Left renal pelvis (tissue), 4 donors: ENCODE data around the gene MYOM3. TPM values are rescaled to one million over a fixed set of nuclear protein-coding genes. Genes with fewer than 3 reads are reported as not detected.
"Not testable (repeated sequence)": the region's sequence is repeated elsewhere in the genome, so short reads cannot be mapped to it uniquely, and the experiment has no call there.

Experiments used
- DNase-seq, 4 donors: peaks; one replicate each; pipeline ENCODE4 v3.0.0-alpha.2; 2013; ENCODE audit warnings: low read depth in 4 of 4, low spot score in 3 of 4
- polyA plus RNA-seq, 4 donors: library from polyadenylated mRNA; unstranded; fragments of 120-200 nt; gene quantifications; one replicate each; pipeline ENCODE4 v1.2.1, GENCODE V29; 2013; ENCODE audit not compliant: insufficient read length in 4 of 4

Gene MYOM3
- polyA plus RNA-seq, 4 donors = 0.60 to 24.8 (median 19.4) TPM

DNA sequence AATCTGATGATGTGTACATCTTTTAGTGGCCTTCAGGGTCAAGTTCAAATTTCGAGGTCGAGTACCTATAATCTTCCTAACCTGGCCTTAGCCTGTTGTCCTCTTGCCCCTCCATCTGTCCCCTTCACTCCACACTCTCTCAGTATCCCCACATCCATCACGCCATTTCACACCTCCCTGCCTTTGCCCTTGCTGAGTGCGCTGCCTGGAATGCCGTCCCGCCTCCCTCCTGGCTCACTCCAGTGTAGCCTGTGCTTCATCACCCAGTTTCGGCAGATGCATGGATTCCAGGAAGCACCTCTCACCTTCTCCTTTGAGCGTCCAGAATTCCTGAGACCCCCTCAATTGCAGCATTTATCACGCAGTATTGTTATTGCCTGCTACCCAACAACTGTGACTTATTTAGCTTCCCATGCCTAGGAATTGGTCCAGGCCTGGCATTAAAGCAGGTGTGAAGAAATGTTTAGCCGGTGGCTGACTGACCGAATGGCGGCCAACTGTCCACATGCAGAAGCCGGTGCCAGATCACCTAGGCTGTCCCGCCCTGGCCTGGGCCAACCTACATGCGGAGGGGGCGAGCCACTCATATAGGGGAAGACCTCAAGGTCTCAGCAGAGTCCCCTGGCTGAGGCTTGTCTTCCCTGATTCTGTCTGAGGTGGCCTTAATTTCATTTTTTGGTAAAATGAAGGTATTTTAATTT is 34.5 kb downstream of the MYOM3 start:
- no peak for DNase-seq

DNA sequence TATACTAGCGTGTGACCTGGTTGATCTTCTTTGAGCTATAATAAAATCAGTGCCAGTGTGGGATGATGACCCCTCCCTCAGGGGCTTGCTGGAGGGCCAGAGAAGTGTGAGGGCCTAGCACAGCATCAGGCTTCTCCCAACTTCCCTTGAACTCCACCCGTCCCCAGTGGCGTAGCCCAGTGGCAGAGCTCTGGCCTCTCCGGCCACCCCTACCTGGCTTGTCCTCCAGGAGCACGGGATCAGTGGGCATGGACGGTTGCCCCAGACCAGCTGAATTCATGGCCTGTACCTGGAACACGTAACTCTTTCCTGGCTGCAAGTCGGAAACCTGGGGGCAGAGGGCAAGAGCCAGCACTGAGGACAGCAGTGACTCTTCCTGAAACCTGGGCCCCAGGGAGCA is 36.0 kb downstream of the MYOM3 start:
- DNase-seq = no peak

DNA sequence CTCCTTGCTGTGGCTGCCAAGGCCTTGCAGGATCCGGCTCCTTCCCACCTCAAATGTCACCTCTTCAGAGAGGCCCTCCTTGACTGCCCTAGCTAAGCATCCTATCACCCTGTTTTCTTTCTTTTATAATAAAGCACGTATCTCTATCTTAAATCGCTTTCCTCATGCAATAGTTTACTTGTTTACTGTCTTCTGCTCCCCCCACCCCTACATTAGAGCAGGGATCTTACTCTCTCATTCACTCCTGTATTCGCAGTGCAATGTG is 36.4 kb downstream of the MYOM3 start:
- no peak for DNase-seq

DNA sequence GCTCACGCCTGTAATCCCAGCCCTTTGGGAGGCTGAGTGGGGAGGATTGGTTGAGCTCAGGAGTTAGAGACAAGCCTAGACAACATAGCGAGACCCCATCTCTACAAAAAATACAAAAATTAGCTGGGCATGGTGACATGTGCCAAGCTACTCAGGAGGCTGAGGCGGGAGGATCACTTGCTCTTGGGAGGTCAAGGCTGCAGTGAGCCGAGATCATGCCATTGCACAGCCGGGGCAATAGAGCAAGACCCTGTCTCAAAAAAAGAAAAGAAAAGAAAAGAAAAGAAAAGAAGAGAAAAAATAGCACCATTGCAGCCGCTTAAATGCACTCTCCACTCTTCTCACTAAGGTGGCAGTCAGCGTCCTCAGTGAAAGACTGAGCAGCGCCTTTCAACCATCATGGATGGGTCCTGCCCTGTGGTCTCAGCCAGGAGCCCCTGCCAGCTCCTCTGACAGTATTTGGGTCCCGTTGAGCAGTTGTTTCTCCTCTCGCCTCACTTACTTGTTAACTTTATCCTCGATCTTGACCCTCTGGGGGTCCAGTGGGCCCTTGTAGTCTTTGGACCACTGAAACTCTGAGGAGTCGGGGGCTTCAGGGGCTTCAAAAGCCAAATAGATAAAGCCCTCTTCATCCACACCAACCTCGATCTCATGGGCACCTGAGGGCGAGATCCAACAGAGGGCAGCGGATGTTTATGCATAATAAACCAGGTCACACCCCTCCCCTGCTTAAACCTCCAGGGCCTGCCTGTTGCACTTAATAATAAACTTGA is 36.9 kb downstream of the MYOM3 start:
- DNase-seq = no peak

DNA sequence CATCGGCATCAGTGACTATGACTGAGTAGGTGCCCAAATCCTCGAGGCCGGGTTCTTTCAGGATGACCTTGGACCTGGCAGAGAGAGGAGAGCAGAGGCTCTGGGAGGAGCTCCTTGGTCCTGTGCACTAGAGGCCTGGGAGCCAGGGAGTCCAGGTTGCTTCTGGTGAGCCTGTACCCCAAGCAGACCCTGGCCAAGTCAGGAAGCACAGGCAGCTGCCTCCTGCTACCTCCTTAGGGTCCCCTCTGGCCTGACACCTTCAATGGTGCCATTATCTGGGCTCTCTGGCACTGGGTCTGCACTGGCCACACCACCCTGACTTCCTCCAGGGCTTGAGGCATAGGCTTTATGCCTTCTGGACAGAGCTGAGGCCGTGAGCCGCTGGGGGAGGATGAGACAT is 37.7 kb downstream of the MYOM3 start:
- no peak for DNase-seq

DNA sequence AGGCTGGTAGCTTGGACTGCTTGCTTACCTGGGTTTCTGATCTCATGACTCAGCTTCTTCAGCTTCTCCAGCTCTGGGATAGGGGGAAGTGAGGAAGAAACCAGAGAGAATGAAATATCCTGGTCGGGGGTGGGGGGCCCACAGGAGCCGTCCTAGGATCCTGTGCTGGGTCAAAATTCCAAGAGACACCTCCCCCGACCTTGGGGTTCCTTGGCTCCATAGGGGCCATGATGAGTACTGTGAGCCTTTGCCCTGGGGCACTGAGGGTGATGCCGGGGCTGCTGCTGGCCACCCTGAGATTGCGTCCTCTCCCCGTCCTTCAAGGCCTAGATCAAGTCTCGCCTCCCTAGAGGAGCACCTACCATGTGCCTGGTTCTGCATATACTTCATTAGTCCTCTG is 40.0 kb downstream of the MYOM3 start:
- no peak for DNase-seq

DNA sequence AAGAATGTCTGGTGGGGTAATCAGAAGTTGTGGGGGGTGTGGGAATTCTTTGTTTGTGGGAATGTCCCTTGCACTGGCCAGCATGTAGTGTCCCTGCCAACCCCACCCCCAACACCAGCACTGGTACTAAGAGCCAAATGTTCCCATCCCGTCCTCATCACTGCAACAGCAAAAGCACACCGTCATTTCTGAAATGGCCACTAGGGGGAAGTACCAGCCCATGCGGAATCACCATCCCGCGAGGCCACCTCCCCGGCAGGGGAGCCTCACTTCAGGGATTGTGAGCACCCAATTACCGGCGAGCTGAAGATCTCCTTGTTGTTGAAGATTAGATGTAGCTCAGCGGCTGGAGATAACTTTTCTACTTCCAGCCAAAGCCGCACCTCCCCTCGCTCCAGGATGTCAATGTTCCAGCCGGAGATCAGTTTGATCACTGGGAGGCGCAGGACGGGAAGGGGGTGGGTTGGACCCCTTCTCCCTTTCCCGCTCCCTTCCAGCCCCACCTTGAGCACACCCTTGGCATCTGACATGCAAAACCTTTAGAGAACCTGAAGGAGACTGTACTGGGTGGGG is 41.0 kb downstream of the MYOM3 start:
- peak; percentile 47 to 71 (median 64) for DNase-seq

DNA sequence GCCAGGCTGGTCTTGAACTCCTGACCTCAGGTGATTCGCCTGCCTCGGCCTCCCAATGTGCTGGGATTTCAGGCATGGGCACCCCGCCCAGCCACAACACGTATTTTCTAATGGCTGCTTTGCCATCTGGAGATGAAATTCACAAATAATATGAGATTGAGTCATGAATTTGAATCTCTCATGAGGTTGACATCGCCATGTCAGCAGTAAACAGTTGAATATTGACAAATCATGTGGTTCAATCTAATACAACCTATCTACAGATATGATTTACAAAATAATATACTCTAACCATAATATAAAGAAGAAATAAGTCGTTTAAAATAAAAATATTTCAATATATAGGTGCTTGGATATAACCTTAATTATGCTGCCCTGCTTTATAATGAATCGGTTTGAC is 42.1 kb downstream of the MYOM3 start:
- no peak for DNase-seq

DNA sequence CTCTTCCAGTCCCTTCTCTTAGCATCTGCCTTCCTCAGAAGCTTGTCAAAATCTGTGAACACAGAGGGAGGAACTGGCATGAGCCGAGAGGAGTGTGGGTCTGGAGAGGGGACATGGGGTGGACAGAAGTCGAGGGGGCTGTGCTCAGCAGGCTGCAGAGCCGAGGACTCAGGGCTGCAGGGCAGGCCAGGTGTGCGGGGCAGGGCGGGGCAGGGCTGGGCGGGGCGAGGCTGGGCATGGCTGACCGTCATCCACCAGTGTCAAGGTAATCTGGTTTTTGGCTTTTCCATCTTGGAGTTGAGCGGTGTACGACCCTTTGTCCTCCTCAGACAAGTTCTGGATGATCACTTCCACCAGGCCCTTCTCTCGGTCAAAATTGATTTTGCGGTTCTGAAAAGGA is 44.0 kb downstream of the MYOM3 start:
- no peak for DNase-seq

DNA sequence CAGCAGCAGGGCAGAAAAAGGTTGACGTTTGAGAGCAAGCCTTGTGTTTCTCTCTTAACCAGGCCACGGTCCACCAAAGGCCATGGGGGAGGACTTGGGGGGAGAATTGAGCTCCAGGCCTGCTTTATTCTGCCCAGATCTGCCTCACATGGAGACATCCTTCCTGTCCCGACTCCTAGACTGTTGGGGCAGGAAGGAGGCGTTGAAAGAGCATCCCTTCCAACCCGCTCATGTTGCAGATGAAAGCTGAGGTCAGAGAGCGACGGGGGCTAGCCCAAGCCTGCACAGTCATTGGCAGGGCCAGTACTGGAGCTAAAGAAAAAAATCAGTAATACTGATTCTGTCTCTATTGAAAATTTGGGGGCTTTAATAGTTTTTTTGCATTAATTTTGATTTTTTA is 46.6 kb downstream of the MYOM3 start:
- DNase-seq = no peak

DNA sequence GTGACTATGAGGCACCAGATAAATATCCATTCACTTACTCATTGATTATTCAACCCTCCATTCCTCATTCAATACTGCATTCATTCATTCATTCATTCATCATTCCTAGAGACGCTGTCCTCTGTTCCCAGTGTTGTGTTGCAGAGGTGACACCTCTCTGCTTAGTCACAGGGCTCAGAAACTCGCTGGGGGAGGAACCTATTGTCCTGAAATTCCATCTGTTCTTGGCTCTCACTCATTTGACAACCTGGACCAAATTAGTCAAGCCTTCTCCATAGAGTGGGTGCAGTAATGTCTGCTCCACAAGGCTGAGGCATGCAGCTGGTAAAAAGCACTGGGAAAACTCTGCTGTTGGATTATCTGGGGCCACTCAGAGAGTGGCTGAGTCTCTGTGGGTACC is 49.7 kb downstream of the MYOM3 start:
- no peak for DNase-seq

DNA sequence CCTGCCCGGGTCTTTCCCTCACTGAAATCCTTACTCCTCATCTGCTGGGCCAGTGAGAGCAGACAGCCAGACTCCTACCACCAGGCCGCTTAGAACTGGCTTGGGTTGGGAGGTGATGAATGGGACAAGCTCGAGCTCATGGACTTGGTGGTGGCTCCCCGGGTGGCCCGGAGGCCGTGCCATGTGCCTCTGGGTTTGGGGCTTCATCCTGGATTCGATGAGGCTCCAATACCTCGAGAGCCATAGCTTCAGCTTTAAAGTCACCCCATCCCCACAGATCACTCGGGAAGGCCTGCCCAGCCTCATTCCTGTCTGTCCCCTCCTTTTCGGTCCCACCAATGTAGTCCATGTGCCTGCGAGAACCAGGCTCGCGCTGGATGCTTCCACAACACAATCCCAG is 51.5 kb downstream of the MYOM3 start:
- no peak for DNase-seq

DNA sequence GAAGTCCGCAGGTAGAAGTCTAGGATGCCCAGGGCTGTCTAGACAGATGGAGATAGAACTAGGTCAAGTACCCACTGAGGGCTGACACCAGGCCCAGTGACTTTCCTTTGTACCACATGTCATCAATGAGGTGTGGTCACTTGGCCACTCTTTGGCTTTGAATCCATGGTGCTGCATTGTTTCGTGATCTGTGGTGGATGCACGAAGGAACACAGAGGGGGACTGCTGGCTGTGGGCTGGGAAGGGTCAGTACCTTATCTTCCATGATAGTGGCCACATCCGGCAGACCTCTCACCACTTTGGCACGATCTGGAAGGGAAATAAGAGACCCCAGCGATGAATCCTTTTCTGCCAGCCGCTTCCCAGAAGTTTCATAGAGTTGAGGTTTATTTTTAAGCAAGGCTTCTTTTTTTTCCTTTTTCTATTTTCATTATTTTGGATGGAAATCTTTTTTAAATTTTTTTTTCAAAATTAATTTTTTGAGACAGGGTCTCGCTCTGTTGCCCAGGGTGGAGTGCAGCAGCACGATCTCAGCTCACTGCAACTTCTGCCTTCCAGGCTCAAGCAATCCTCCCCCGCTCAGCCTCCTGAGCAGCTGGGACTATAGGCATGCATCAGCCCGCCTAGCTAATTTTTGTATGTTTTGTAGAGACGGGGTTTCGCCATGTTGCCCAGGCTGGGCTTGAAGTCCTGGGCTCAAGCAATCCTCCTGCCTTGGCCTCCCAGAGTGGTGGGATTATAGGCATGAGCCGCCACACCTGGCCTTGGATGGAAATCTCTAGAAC is 53.1 kb downstream of the MYOM3 start:
- DNase-seq = no peak

DNA sequence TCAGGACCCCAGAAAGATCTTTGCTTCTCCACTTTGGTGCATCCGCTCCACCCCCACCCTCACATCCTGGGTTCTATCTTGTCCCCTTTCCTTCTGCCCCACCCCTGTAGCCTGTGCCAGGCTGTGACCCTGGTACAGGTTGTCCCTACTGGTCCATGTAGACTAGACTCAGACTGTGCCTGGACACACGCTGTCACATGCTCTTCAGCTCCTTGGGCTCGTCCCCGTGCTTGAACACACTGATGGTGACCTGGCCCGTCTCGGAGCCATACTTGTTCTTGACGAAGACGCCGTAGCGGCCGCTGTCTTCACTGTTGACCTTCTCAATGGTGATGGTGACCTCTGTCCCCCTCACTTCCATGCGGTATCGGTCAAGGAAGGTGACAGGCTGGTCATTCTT is 54.8 kb downstream of the MYOM3 start:
- DNase-seq = no peak

DNA sequence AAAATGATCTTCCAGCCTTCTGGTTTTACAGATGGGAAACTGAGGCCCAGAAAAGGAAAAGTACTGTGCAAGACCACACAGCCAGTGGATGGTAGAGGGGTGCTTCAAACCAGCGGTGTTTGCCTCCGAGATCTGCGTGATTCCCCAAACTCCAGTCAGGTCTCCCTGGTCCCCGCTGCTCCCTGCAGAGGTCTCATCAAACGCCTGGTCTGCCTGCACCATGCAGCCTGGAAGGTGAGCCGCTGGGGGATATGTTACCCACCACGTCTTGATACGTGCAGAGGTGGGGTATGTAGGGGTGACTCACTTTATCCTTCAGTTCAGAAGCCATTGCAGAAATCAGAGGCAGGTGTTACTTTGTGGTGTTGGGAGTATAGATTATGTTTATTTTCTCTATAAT is 56.3 kb downstream of the MYOM3 start:
- no peak for DNase-seq

DNA sequence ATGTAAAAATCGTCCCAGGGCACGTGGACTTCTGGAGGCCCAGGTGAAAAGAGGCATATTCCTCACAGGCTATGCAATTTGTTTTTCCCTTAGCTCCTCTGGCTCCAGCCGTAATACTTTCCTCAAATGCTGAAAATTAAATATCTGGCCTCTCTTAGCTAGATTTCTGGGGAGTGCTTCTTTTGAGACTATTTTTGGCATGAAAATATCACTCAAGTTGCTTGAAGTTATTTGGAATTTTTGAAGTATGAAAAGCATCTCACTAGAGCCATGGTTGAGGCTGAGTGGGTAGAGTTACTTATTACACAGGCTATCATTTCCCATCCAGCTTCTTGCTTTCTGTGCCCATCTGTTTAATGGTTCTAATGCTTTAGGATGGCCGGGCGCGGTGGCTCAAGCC is 59.7 kb downstream of the MYOM3 start:
- DNase-seq = no peak

DNA sequence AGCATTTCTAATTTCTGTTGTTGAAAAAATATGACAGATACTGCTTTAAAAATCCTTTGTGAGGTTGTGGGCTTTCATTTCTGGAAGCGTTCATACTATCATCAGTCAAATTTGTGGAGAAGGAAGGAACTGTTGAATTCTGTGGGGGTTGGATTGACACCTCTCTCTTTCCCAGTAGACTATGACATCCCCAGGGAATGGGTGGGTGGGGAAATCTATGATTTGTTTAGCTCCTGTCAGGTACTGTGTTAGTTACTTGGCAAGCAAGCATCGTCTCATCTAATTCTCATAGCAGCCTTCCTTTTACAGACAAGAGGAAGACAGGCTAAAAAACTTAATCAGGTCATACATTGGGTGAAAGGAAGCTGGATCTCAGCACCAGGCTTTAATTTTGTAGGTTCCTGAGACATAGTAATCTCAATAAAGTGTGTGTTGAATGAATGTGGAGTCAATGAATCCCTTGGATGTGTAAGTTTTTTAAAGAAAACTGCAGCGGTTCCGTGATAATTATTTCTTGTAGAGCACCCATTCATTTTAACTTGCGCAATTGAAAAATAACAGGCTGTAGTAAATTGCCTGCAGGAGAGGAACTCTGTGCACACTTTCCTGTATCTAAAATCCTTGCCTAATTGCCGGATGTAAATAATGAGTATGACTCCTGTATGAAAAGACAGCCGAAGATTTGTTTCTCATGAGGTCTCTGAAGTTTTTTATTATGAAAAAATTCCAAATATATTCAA is 60.6 kb downstream of the MYOM3 start:
- no peak for DNase-seq

DNA sequence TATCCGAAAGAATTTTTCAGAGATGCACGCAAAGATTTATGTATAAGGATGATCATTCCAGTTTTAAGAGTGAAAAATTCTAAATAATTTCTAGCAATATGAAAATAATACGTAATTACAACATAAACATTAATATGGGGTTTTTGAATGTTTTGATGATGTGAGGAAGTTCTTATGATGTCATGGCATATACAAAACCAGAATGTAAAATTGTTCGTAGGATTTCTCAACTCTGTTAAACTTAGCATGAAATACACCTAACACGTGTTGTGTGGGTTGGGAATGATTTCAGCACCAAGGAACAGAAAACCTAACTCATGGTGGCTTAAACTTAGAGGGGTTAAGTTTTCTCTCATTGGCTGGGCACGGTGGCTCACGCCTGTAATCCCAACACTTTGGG is 62.2 kb downstream of the MYOM3 start:
- DNase-seq = no peak

DNA sequence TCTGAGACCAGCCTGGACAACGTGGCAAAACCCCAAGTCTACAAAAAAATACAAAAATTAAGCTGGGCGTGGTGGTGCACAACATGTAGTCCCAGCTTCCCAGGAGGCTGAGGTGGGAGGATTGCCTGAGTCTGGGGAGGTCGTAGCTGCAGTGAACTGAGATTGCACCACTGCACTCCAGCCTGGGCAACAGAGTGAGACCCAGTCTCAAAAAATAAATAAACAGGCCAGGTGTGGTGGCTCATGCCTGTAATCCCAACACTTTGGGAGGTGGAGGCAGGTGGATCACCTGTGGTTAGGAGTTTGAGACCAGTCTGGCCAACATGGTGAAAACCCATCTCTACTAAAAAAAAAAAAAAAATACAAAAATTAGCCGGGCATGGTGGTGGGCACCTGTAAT is 63.0 kb downstream of the MYOM3 start:
- not testable (repeated sequence) for DNase-seq

DNA sequence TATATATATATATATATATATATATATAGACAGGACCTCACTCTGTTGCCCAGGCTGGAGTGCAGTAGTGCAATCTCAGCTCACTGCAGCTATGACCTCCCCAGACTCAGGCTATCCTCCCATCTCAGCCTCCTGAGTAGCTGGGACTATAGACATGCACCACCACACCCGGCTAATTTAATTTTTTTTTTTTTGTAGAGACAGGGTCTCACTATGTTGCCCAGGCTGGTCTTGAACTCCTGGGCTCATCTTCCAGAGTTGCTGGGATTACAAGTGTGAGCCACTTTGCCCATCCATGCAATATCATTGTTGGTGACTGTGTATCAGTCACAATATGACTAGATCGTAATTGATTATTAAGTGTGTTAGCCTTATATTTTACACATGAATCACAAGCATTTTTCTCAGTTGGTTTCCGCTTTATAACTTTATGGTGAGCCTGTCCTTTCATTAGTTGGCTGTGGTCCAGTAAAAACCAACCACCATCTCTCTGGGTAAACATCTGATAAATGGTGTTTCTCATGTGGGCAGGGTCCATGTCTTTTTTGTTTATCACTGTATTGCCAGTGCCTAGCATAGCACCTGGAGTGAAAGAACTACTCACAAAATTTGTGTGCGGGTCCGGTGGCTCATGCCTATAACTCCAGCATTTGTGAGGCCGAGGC is 63.6 kb downstream of the MYOM3 start:
- DNase-seq = no peak
